Measurements from ENCODE around the gene SLC10A7. TPM values are rescaled to one million over a fixed set of nuclear protein-coding genes. Genes with fewer than 3 reads are reported as not detected.

The SLC10A7 gene
- total RNA-seq, 1 donor, result 9.0 TPM

GRCh38 chr4:146446555-146446954, 75.2 kb downstream of the SLC10A7 start:
- Histone ChIP-seq H3K36me3 (ENCODE audit: insufficient read depth, low read length) (no peaks in the 10 kb centered on the region), H3K4me3 (ENCODE audit: insufficient read depth, low read length) (no peak overlapping the region), H3K79me2 (ENCODE audit: insufficient read depth, low read length) (no peaks in the 10 kb centered on the region), H3K27ac (ENCODE audit: low read depth, low read length) (no peak overlapping the region), H4K20me1 (ENCODE audit: insufficient read depth, low read length) (no peaks in the 10 kb centered on the region), H3K4me2 (ENCODE audit: insufficient read depth, low read length) (no peak overlapping the region), H3K27me3 (ENCODE audit: insufficient read depth, low read length) (no peaks in the 10 kb centered on the region), H3K9me3 (ENCODE audit: low read depth, low read length) (no peaks in the 10 kb centered on the region), H2AFZ (ENCODE audit: low read length) (no peak overlapping the region), H3K4me1 (ENCODE audit: insufficient read depth, low read length) (peaks cover 11% of the 10 kb centered on the region)
- DNase-seq (ENCODE audit: insufficient read length, low spot score, missing footprints), result no peak
- TF ChIP-seq CTCF (IDR thresholded peaks at IDR 0.05; ENCODE audit: extremely low read depth, low read depth, low read length), result no peak

- Histone ChIP-seq H4K20me1 (ENCODE audit: insufficient read depth, low read length) (no peaks in the 10 kb centered on the region), H3K4me2 (ENCODE audit: insufficient read depth, low read length) (no peak overlapping the region), H3K27ac (ENCODE audit: low read depth, low read length) (no peak overlapping the region), H3K79me2 (ENCODE audit: insufficient read depth, low read length) (no peaks in the 10 kb centered on the region), H3K4me1 (ENCODE audit: insufficient read depth, low read length) (peaks cover 11% of the 10 kb centered on the region), H3K27me3 (ENCODE audit: insufficient read depth, low read length) (no peaks in the 10 kb centered on the region), H3K4me3 (ENCODE audit: insufficient read depth, low read length) (no peak overlapping the region), H2AFZ (ENCODE audit: low read length) (no peak overlapping the region), H3K36me3 (ENCODE audit: insufficient read depth, low read length) (no peaks in the 10 kb centered on the region), H3K9me3 (ENCODE audit: low read depth, low read length) (no peaks in the 10 kb centered on the region)
- DNase-seq (ENCODE audit: insufficient read length, low spot score, missing footprints), result peak; percentile 30
- no peak for TF ChIP-seq CTCF (IDR thresholded peaks at IDR 0.05; ENCODE audit: extremely low read depth, low read depth, low read length)
Observed at GRCh38 chr4:146445198-146446150, 76.3 kb downstream of the SLC10A7 start.

- no peak overlapping the region for H3K27ac ChIP-seq (ENCODE audit: low read depth, low read length)
- H2AFZ ChIP-seq (ENCODE audit: low read length), result no peak overlapping the region
- H3K9me3 ChIP-seq (ENCODE audit: low read depth, low read length), result no peaks in the 10 kb centered on the region
- TF ChIP-seq CTCF (IDR thresholded peaks at IDR 0.05; ENCODE audit: extremely low read depth, low read depth, low read length), result no peak
- no peaks in the 10 kb centered on the region for H3K36me3 ChIP-seq (ENCODE audit: insufficient read depth, low read length)
- H3K4me1 ChIP-seq (ENCODE audit: insufficient read depth, low read length), result peaks cover 11% of the 10 kb centered on the region
- no peak for DNase-seq (ENCODE audit: insufficient read length, low spot score, missing footprints)
- H3K4me2 ChIP-seq (ENCODE audit: insufficient read depth, low read length), result no peak overlapping the region
- no peaks in the 10 kb centered on the region for H3K27me3 ChIP-seq (ENCODE audit: insufficient read depth, low read length)
- H4K20me1 ChIP-seq (ENCODE audit: insufficient read depth, low read length), result no peaks in the 10 kb centered on the region
- H3K79me2 ChIP-seq (ENCODE audit: insufficient read depth, low read length), result no peaks in the 10 kb centered on the region
- no peak overlapping the region for H3K4me3 ChIP-seq (ENCODE audit: insufficient read depth, low read length)
Observed at GRCh38 chr4:146443525-146443924, 78.2 kb downstream of the SLC10A7 start.

- Histone ChIP-seq H3K27ac (ENCODE audit: low read depth, low read length) (no peak overlapping the region), H2AFZ (ENCODE audit: low read length) (no peak overlapping the region), H3K4me1 (ENCODE audit: insufficient read depth, low read length) (peaks cover 11% of the 10 kb centered on the region), H3K9me3 (ENCODE audit: low read depth, low read length) (no peaks in the 10 kb centered on the region), H3K79me2 (ENCODE audit: insufficient read depth, low read length) (no peaks in the 10 kb centered on the region), H4K20me1 (ENCODE audit: insufficient read depth, low read length) (no peaks in the 10 kb centered on the region), H3K4me2 (ENCODE audit: insufficient read depth, low read length) (no peak overlapping the region), H3K36me3 (ENCODE audit: insufficient read depth, low read length) (no peaks in the 10 kb centered on the region), H3K4me3 (ENCODE audit: insufficient read depth, low read length) (no peak overlapping the region), H3K27me3 (ENCODE audit: insufficient read depth, low read length) (no peaks in the 10 kb centered on the region)
- no peak for TF ChIP-seq CTCF (IDR thresholded peaks at IDR 0.05; ENCODE audit: extremely low read depth, low read depth, low read length)
- peak; percentile 48 for DNase-seq (ENCODE audit: insufficient read length, low spot score, missing footprints)
Observed at GRCh38 chr4:146442801-146443200, 78.9 kb downstream of the SLC10A7 start.
